COR-L47 (cell line): ENCODE data around the gene HS1BP3.

ENCODE experiments used
- DNase-seq: peaks from one replicate; lab custom pipeline; 2025; lab: John Stamatoyannopoulos, UW

The HS1BP3 gene

DNA sequence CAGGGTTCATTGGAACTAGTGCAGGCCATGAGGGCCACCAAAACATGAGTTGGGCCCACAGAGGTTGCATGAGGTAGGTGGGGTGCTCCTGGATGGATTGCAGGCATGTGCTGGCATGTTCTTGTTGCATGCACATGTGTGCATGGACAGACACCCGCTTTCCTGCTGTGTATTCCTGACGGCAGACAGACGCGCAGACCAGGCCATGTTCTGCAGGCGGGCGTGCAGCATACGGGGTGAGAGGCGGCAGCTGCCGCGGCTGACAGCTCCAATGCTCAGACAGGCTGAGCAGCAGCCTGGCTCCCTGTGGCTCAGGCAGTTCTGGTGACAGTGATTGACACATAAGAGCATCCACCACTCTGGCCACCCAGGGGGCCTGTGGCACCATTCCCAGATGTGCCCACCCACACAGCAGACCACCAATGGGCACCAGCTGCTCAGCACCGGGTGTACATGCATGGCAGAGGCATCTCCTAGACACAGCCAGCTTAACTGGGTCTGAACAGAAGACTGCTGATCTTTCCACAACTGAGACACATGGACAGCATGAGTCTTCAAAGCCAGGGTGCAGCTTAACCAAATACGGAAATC lies 21.2 kb downstream of the HS1BP3 start:
- DNase-seq = no peak

DNA sequence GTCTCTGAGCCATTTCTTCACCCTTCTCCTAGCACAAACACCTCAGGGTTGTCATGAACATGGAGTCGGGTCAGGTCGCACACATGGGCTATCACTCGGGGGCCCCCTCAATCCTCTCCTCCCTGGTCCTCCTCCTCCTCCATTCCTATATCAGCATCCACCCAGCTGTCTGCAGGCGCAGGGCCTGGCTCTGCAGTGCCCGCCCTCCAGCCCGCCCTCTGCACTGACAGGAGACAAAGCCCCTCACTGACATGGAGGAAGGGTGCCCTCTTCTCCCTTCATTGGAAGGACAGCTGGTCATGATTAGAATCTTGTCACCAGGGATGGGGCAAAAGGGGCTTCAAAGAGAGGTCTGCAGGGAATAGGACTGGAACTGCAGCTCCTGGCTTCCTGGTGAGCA lies 21.7 kb downstream of the HS1BP3 start:
- DNase-seq = no peak

DNA sequence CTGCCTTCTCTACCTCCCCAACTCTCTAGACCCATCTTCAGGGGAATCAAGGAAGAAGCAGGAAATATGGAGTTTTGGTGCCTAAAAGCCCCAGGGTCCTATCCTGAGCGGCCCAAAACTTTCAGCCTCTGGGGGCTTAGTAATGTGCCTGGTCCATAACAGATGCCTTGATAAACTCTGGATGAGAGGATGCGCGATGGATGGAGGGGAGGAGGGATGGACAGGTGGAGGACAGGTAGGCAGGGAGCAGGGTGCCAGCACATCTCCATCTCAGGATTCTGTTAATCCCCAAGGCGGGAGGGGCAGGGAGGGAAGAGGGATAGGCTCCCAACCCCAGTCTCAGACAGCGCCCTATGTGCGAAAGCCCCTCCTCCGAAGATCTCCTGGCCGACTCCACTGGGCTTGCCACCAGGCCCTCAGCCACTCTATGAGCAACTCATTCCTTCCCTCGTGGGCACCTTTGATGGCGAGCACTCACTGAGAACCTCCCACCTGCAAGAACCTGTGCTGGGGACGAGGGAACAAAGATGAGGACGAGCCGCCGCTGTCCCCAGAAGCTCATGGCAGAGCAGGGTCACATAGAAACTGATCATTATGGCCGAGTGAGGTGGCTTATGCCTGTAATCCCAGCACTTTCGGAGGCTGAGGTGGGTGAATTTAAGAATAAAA lies 23.1 kb downstream of the HS1BP3 start:
- no peak for DNase-seq

DNA sequence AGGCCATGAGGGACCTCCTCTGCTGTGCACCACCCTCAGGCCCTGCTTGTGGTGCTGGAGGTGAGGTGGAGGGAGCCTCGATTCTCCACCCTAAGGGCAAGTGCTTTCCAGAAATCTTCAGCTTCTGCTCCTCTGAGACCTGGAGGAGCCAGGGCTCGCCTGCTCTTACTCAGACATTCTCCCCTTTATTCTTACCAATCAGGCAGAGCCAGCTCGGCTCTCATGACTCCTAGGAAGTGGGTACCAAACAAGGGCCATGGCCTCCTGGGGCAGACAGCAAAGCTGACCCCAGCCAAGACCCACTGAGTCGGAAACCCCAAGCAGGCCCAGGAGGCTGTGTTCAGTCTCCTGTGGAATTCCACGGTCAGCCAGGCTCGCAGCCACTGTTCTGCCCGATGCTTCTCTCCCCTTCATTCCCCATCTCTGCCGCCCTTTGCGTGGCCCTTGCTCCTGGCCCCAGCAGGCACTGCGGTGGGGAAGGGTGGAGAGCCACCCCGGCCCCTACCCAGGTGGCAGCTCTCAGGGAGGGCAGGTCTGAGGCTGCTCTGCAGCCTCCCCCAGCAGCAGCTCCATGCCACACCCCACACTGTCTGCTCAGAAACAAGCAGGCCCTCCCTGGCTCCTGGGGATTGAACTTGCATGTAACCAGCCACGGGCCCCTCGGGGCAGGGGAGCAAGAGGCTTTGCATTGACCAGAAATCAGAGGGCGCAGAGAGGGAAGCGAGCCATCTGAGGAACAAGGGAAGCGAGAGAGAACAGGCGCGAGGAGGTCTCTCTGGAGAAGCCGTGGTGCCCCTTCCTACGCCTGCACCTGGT lies 24.0 kb downstream of the HS1BP3 start:
- DNase-seq = no peak

DNA sequence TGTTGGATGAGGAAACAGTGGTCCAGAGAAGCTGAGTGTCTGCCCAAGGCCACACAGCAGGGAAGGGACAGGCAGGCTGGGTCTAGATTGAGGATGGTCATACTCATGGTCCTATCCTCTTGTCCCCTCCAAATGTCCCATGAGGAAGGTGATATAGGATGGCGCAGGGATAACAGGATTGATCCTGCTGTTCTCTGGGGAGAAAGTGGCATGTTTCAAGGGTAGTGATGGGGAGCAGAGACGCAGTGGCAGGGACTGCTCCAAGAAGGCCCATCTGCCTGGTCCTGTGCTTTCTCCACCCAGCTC lies 24.6 kb downstream of the HS1BP3 start:
- no peak for DNase-seq

DNA sequence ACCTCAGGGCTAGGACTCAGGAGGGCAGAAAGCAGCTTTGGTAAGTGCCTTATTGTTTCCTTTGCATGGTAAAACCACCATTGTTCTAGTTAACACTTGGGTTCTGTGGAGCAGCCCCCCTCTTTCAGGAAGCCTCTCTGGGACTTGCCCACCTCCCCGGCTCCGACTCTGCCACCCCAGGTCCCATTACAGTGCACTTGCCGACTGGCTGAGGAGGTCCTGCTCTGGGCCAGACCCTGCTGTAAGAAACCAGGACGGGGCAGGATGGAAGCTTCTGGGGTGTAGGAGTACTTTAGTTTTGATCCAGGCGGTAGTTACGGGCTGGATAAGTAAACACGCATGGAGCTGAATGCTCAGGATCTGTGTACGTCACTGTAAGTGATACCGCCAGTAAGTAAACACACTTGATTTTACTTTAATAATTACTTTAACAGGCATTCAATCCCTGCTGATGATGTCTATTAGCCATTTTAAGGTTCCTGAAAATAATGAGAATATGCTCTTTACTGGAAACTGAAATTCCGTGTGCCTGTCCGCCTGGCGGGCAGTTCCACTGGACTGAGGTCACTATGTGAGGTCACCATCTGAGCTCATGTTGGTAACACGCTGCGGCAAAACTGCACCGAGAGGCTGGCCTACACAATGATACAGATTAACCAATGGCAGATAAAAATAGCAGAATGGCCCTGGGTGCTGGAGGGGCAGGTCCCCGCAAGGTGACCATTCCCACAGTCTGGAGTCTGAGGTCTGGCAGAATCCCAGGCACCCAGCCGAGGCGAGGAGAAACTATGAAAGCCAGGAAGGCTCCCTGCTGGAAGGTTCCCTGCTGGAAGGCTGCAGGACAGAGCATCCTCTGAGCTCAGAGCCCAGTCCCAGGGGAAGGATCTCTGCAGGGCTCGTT lies 25.2 kb downstream of the HS1BP3 start:
- peak; percentile 14 for DNase-seq

DNA sequence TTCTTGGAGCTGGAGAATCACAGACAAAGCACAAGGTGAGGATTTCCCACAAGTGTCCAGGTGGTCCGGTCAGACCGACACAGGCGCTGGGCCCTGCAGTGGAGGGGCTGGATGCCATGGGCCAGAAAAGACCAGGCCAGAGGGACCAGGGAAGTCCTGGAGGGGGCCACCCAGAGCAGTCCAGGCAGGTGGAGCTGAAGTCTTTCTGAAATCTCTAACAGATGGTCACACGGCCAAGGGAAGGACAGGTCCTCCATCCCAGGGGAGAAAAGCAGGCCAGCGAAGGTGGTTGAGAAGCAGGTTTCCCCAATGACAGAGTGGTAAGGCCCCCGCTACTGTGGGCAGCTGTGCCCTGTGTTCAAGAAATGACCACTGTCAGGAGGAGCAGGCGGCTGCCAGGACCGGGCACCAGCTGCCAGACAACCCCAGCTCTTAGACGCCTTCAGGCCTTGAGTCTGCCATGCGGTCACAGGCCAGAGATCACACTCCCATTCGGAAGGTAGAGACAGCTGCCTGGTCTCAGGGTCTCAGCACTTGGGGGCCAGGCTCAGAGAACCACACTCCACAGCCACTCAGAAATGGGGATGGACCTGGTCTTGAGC lies 25.9 kb downstream of the HS1BP3 start:
- DNase-seq = no peak

DNA sequence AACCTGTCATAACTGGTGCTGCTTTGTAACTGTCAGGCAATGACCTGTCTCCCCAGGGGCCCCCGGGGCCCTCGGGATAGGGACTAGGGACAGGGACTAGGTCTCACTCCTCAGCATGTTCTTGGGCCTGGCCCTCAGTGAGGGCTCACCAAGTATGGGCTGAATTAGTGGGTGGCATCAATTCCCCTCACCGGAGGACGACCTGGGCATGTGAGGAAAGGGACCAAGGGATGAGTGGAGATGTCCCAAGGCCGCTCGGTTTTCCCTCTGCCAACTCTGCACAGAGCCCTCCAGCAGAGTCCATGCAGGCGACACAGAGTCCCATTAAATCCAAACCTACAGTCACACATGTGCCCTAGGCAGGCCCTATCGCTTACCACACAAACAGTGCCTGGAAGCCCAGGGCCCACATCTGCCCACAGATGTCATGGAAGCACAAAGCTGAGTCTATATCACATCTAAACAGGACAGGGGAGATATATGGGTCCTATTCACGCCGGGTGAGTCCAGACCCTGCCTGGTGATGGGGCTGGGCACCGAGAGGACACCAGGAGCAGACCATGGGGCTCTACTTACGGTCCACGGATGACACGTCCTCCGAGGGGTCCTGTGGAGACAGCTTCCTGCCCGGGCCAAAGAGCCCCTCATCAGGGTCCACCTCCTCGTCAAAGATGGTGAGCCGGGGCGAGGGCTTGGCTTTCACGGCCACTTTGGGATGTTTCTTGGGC lies 26.6 kb downstream of the HS1BP3 start:
- no peak for DNase-seq

DNA sequence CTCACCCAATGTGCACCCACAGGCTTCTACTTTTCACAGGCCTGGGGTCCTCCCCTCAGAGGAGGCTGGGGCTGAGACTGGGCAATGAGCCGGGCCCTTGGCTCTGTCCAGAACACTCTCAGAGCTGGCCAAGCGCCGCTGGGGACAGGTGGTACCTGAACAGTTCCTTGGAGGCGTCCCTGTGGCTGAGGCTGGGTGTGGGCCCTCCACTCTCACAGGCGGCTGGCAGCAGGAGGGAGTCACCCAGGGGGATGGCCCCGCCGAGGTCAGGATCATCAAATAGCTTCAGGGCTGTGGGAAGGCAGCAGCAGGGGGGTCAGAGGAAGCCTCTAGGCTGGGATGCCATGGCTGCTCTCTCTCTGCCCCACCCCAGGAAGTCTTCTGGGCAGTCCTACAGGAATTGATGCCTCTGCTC lies 27.1 kb downstream of the HS1BP3 start:
- DNase-seq = no peak

DNA sequence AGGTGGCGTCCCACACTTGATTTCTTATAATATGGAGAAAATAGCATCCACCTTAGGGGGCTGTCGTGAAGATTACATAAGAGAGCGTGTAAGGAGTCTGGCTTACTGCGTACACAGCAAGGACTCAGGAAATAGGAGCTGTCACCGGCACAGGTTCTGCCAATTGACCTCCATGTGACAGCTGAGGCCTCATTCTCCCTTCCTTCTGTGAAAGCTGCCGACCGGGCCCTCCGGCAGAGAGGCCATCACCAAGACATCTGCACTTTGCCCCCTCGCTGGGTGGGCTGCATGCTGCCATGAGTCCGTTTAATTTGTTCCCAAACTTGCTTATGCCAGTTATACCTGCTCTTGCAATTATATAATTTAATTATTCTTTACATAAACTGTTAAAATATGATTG lies 27.7 kb downstream of the HS1BP3 start:
- DNase-seq = no peak

DNA sequence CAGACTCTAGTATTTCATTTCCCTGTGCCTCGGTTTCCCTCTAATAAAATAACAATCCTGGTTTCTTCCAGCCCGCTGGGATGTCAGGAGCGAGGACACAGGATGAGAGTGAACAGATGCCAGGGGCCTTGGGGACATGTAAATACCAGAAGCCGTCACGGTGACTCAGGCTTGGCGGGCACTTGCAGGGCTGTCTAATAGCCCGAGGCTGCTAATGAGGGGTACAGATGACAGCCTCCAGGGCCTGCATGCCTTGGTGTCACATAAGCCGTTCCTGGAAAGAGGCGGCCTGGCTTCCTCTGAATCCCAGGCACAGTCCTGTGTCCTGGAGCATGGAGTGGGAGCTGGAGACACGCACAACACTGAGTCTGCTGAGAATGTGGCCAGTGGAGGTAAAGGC lies 28.2 kb downstream of the HS1BP3 start:
- DNase-seq = no peak

DNA sequence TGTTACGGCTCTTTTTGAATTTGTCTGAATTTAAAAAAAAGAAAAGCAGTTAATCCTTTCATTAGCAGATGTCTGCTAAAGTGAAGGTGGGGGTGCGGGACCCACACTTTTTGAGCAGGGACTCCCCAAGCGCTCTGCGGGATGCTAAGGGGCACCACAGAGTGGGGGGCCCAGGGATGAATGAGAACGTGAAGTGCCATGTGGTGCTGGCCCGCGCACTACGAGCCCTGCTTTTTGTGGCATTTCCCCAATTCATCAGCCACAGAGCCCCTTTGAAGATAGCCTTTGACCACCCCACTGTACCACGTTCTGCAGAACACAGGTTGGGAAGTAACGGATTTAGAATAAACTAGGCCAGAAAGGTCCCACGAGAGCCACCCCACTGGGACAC lies 28.6 kb downstream of the HS1BP3 start:
- no peak for DNase-seq

DNA sequence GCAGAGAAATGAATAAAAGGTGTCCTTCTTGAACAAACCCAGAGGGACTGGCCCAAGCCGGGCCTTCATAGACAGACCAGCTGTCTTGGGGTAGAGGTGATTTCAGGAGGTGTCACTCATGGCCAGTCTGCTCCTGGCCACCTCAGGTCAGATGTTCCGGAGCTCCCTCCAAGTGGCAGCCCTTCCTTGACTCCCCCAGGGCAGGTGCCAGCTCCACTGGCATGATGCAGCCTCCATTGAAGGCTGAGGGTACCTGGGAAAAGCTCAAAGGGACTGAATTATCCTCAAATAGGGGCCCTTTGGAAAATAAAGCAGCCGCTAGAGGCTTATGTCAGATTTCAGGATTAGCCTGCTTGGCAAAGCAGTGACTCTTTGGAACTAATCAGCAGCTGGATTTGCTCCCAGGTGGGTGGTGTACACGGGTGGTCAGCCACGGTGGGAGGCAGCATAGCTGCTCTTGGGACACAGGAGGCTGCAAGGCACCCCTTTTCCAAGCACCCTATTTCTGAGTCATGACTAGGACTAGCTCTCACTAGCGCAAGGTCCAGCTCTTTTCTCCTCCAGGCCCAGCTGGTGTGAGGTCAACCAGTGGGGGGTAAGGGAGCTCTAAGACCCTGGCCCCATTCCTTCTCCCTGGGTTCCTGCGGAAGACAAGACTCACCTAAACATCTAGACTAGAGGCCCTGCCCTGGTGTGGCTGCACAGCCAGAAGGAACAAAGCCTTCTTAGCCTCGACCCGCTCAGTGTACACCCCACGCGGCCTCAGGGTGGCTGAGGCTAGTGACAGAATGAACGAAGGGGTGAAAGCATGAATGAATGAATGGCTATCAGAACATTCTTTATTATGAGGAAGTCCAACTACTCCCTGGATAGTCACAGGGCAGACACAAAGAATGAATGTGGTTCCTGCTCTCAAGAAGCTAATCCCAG lies 29.3 kb downstream of the HS1BP3 start:
- no peak for DNase-seq

DNA sequence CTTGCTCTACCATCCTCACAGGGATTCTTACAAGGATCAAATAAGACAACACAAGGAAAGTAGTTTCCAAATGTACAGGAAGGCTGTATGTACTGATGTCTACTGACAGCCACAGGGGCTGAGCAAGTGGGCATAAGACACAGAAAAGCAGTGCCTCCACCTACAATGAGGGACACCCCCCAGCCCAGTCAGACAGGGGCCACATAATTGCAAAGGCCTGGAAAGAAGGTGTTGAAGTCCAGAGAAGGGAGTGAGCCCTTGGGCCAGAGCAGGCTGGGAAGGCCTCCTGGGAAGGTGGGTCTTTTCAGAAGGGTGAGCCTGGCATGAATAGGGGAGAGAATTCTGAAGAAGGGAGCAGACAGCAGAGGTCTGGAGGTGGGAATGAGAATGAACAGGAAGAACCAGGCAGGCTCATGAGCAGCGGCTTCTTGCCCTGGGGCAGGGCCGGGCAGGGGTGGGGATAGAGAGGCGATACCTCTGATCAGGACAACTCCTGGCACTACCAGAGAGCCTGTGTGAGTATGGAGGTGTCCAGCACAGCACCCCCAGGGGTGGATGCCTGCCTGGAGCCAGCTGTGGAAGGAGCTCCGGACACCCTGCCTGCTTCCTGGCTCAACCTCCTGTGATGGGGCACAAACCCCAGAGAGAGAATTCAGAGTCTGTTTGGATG lies 30.1 kb downstream of the HS1BP3 start:
- DNase-seq = no peak

DNA sequence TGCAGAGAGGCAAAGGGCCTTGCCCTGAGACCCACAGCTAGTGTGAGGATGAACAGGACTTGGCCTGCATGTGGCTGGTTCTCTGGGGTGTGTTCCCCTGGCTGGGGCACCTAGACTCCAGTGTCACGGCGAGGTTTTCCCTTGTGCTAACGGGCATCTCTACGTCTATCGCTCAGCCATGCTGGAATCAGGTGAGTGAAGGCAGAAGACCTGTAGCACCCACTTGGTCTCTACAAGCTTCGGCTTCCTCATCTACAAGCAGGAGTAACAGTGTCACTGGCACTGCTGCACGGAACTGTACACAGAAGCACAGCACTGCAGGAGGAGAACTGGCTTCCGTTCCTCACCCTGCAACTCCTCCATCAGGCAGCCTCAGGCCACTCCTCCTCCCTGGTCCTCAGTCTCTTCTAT lies 30.6 kb downstream of the HS1BP3 start:
- no peak for DNase-seq

DNA sequence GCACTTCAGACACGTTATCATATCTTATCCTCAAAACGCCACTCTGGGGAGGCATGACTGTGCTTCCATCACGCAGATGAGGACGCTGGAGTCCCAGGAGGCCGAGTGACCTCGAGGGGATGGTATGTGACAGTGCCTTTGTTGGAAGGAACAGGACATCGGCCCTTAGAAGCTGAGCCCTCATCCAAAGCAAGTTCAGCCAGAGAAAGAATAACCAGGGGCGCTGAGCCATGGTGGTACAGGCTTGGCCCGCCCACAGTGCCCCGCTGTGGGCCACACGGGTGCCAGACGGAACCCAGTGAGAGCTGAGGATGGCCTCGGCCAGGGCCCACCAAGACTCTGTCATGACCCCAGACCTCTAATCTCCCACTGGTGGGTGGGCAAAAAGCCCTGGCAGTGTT lies 31.3 kb downstream of the HS1BP3 start:
- DNase-seq = no peak

DNA sequence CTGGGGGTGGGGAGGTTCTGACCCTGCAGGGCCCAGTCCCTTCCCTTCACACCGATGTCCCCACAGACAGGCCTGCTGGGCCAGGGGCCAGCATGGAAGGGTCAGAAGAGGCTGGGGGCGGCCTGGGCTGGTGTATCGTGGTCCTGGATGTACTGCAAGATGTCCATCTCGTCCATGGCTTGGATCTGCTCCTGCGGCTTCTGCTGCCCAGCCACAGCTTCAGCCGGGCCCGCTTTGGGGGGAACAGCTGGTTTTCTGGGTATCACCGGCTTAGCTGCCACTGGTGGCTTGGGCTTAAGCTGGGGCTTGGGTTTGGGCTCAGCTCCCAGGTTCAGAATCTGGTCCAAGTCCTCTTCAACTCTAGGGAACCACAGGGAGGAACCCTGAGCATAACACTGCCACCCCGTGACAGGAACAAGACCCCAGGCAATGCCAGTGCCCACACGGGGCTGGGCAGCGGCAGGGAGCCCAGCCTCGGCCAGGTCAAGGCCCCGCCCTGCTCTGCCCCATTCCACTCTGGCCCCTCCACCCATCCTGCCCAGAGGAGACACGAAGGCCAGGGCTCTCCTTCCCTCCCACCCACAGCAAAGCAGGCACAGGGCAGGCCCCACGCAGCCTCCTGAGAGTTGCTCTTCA lies 31.9 kb downstream of the HS1BP3 start:
- no peak for DNase-seq

DNA sequence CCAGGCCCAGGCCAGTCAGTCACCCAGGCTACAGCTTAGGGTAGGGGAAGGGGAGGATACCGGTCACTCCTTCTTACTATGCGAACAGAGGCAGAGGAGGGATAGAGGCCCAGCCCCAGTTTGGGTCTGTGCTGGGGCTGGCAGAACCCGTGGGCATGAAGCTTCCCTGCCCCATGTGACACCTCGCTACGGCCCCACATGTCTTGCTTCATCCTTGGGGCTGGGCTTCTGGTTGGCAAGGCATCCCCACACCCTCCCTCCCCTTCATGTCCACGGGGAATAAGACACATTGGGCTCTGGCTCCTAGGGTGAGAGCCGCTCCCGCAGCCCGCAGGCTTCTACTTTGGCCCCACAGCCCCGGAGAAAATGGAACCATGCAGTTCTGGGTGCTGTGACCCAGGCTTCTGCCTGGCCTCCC lies 32.4 kb downstream of the HS1BP3 start:
- DNase-seq = no peak

DNA sequence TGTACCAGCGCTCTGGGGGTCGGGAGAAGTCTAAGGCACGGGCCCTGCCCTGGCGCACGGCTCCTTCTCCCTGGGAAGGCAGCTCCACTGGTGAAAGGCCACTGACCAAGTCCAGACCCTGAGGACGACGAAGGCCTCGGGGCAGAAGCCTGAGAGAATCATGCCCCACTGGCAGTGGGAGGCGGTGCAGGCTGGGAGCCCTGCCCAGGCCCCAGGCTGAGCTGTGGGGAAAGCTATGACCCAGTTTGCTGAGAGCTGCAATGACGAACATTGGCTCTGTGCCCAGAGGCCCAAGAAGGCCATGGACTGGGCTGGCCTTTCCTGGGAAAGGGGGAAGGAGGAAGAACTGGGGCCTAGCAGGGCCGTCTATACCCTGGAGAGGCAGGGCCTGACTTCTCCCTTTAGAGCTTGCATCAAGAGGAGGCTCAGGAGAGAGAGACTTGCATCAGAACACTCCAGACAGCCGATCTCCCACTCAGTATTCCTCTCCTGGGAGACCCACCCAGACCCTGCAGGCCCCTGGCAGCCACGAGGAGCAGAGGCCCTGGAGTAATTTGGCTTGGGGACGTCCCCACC lies 32.9 kb downstream of the HS1BP3 start:
- DNase-seq = peak; percentile 14
